IPS-18c (cell line): ENCODE data around the gene PXDN.

Source experiments
- H3K4me3 ChIP-seq: 2 replicates; pipeline ENCODE4 v1.7.0; 2013; ENCODE audit warnings: low read depth, mild to moderate bottlenecking, low read length, moderate library complexity; ENCODE audit not compliant: insufficient read depth
- H3K9me3 ChIP-seq: one replicate; pipeline ENCODE4 v1.6.1; 2013; ENCODE audit warnings: mild to moderate bottlenecking, low read length, moderate library complexity; ENCODE audit not compliant: control insufficient read depth, insufficient read depth

Gene PXDN

GRCh38 chr2:1586923-1587840 lies 157.1 kb downstream of the PXDN start:
- Histone ChIP-seq H3K4me3 (no peak overlapping the region), H3K9me3 (peaks cover 2% of the 10 kb centered on the region)

DNA sequence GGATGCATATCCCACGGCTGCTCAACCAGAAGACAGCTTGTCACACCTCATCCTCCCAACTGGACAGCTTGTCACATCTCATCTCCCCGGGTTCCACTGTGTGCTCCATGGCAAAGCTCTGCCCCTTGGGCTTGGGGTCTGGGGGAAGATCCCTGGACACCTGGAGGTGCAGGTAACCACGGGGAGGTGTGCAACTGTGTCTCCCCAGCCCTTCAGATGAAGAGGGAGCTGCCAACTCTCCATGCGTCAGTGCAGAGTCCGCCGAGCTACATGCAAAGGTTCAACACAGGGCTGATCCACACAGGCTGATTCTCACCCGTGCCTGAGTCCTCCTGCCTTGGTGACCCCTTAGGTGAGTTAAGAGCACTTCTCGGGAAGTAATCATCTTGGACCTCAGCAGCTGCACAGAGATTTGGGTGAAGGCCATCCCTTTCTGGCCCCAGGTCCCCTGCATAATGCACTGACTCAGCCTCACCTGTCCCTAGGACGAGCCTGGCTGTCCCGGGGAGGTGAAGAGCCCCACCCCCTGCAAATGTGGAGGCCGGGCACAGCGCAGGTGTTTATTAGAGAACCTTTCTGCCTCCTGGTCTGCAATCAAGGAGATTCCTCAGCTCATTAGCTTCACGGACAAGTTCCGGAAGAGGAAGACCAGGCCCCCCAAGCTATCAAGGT lies 157.9 kb downstream of the PXDN start:
- H3K4me3 ChIP-seq = no peak overlapping the region
- peaks cover 2% of the 10 kb centered on the region for H3K9me3 ChIP-seq

DNA sequence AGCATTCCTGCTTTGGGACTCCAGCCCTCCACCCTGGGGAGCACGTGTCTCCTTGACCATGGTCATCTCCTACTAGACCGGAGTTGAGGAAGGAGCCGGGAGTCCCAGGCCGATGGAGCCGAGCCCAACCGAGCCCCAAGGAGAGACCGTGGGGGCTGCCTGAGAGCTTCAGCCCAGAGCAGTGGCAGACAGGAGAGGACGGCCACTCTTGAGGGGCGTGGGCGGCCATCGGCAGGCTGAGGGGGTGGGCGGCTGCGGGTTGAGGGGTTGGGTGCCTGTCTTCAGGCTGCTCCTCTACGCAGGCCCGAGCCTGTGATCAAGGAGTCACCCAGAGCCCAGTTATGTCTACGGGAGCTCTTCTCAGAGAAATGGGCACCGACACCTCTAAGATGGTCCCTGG lies 158.7 kb downstream of the PXDN start:
- Histone ChIP-seq H3K9me3 (peaks cover 2% of the 10 kb centered on the region), H3K4me3 (no peak overlapping the region)

DNA sequence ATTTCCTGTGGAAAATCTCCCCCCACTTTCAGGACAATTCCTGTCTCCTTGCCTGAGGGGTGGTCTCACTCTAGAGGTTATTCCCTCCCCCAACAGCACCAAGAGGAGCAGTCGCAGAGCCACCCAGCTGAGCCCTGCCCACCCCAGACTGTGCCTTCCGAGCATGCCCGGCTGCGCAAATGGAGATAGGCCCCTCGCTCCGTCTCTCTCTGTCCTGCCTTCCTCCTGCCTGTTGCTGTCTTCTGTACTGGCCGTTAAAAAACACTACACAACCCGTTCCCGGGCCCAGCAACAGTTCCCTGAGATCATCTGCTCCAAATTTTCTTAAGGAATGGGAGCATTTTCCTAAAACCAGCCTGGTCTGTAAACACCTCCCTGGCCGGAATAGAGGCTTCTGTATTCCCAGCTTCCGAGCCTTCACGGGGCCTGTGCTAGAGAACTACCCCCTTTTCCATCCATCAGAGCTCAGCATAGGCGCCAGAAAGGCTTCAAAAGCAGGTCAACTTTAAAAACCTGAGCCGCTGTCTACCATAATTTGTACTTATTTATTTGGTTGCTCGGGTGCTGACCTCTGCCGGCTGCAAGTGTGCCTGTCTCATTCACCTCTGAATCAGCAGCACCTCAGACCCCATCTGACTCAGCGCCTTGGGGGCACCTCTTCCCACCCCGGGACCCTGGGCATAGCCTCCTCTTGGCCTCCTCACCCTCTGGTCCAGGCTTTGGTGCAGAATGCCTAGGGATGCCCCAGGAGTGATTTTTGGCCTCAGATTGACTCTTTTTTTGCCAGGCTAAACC lies 159.4 kb downstream of the PXDN start:
- no peak overlapping the region for H3K4me3 ChIP-seq

GRCh38 chr2:1584051-1584531 lies 160.2 kb downstream of the PXDN start:
- H3K9me3 ChIP-seq = peaks cover 2% of the 10 kb centered on the region
- H3K4me3 ChIP-seq = no peak overlapping the region

More for the DNA sequence above, 159.4 kb downstream of the PXDN start:
- peaks cover 2% of the 10 kb centered on the region for H3K9me3 ChIP-seq

GRCh38 chr2:1582891-1583341 lies 161.4 kb downstream of the PXDN start:
- Histone ChIP-seq H3K9me3 (peaks cover 2% of the 10 kb centered on the region), H3K4me3 (no peak overlapping the region)

GRCh38 chr2:1581965-1582625 lies 162.2 kb downstream of the PXDN start:
- Histone ChIP-seq H3K4me3 (no peak overlapping the region), H3K9me3 (no peaks in the 10 kb centered on the region)
